NOMO-1 treated with DMSO at 0.1 percent for 48 hours (cell line): Measurements from ENCODE around the gene ADA.

Experiments
- DNase-seq: peaks from one replicate; lab custom pipeline; 2025; ENCODE audit not compliant: unreplicated experiment; lab: John Stamatoyannopoulos, UW

The ADA gene

GRCh38 chr20:44646023-44646640 is 5.4 kb downstream of the ADA start:
- DNase-seq, result peak; percentile 92

GRCh38 chr20:44644667-44645131 is 6.8 kb downstream of the ADA start:
- no peak for DNase-seq

- DNase-seq, result no peak
Observed at GRCh38 chr20:44644230-44644617, 7.3 kb downstream of the ADA start.

- no peak for DNase-seq
Observed at GRCh38 chr20:44643596-44644229, 7.8 kb downstream of the ADA start.

- DNase-seq, result no peak
Observed at GRCh38 chr20:44643154-44643519, 8.4 kb downstream of the ADA start.

GRCh38 chr20:44642203-44643153 is 9.0 kb downstream of the ADA start:
- peak; percentile 78 for DNase-seq

- peak; percentile 28 for DNase-seq
Observed at GRCh38 chr20:44641325-44641724, 10.2 kb downstream of the ADA start.

- DNase-seq, result no peak
Observed at GRCh38 chr20:44640522-44640921, 11.0 kb downstream of the ADA start.

- no peak for DNase-seq
Observed at GRCh38 chr20:44637522-44638372, 13.8 kb downstream of the ADA start.

- DNase-seq, result no peak
Observed at GRCh38 chr20:44637042-44637441, 14.5 kb downstream of the ADA start.

GRCh38 chr20:44635877-44636276 is 15.6 kb downstream of the ADA start:
- no peak for DNase-seq

- no peak for DNase-seq
Observed at GRCh38 chr20:44633872-44634600, 17.5 kb downstream of the ADA start.

GRCh38 chr20:44633187-44633810 is 18.2 kb downstream of the ADA start:
- no peak for DNase-seq

GRCh38 chr20:44632103-44632752 is 19.3 kb downstream of the ADA start:
- no peak for DNase-seq

GRCh38 chr20:44630297-44630696 is 21.2 kb downstream of the ADA start:
- DNase-seq, result no peak

- DNase-seq, result no peak
Observed at GRCh38 chr20:44629542-44629941, 22.0 kb downstream of the ADA start.

- DNase-seq, result no peak
Observed at GRCh38 chr20:44629017-44629385, 22.5 kb downstream of the ADA start.

- no peak for DNase-seq
Observed at GRCh38 chr20:44627364-44628010, 24.0 kb downstream of the ADA start.

- DNase-seq, result no peak
Observed at GRCh38 chr20:44626278-44626677, 25.2 kb downstream of the ADA start.
